Measurements from ENCODE around the gene ELAVL2. TPM values are rescaled to one million over a fixed set of nuclear protein-coding genes. Genes with fewer than 3 reads are reported as not detected.
A peak's percentile ranks its signal among the peaks of the same experiment; 100 is the strongest.

ELAVL2 gene
- total RNA-seq: 0.51 and 1.1 TPM in 2 replicates
- long read RNA-seq: 0 reads

DNA sequence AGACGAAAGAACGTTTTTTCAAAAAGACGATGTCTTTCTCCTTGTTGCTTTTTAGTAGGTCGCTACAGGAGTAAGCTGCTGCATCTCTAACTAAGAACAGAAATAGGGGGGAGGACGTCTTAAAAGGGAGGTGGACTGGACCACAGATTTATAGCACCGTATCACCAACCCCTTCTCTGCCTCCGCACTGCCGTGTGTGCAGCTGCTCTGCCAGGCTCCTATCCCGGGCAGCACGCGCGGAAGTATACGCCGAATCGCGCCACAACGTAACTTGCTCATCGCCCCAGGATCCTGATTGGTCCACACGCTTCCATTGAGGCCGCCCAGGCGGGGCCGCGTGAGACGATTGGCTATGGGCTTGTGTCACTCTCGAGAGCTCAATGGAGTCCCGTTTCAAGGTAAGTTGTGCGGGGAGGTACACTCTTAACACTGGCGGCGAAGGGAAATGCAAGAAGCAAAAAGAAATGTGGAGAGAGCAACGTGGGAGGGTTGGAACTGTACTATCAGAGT is at the start of gene ELAVL2:
Gene ELAVL2, minus strand, starts transcription at position 121 of the 510 bp plus-strand sequence. CDS start 64,006 bp downstream, outside the sequence.
- H3K4me3 Mint-ChIP-seq (ENCODE audit: unreplicated experiment): no peak within 1 kb of the TSS
- no peak within 1 kb of the TSS for H3K27ac Mint-ChIP-seq (ENCODE audit: unreplicated experiment)
- peaks cover 9% of the 10 kb centered on the region for H3K4me1 Mint-ChIP-seq (ENCODE audit: unreplicated experiment)
- peaks cover 26% of the 10 kb centered on the region for H3K27me3 Mint-ChIP-seq (ENCODE audit: unreplicated experiment)
- no peaks in the 10 kb centered on the region for H3K36me3 Mint-ChIP-seq (ENCODE audit: unreplicated experiment)
- no peaks in the 10 kb centered on the region for H3K9me3 Mint-ChIP-seq (ENCODE audit: unreplicated experiment)
- peak; percentile 92 for DNase-seq (ENCODE audit: extremely low spot score, unreplicated experiment)
- TF ChIP-seq CTCF (IDR thresholded peaks at IDR 0.05): no peak

- Mint-ChIP-seq H3K4me1 (ENCODE audit: unreplicated experiment) (no peaks in the 10 kb centered on the region), H3K4me3 (ENCODE audit: unreplicated experiment) (no peak overlapping the region), H3K27me3 (ENCODE audit: unreplicated experiment) (peaks cover 1% of the 10 kb centered on the region), H3K9me3 (ENCODE audit: unreplicated experiment) (no peaks in the 10 kb centered on the region), H3K27ac (ENCODE audit: unreplicated experiment) (no peak overlapping the region), H3K36me3 (ENCODE audit: unreplicated experiment) (no peaks in the 10 kb centered on the region)
- no peak for TF ChIP-seq CTCF (IDR thresholded peaks at IDR 0.05)
- no peak for DNase-seq (ENCODE audit: extremely low spot score, unreplicated experiment)
These were observed 32.2 kb upstream of the ELAVL2 start for GRCh38 chr9:23858234-23858633.

GRCh38 chr9:23855873-23856604 is 30.0 kb upstream of the ELAVL2 start:
- H3K4me3 Mint-ChIP-seq (ENCODE audit: unreplicated experiment): no peak overlapping the region
- no peak for TF ChIP-seq CTCF (IDR thresholded peaks at IDR 0.05)
- no peak overlapping the region for H3K27ac Mint-ChIP-seq (ENCODE audit: unreplicated experiment)
- no peaks in the 10 kb centered on the region for H3K36me3 Mint-ChIP-seq (ENCODE audit: unreplicated experiment)
- H3K4me1 Mint-ChIP-seq (ENCODE audit: unreplicated experiment): peaks cover 6% of the 10 kb centered on the region
- H3K9me3 Mint-ChIP-seq (ENCODE audit: unreplicated experiment): no peaks in the 10 kb centered on the region
- DNase-seq (ENCODE audit: extremely low spot score, unreplicated experiment): no peak
- H3K27me3 Mint-ChIP-seq (ENCODE audit: unreplicated experiment): peaks cover 8% of the 10 kb centered on the region

GRCh38 chr9:23850690-23851629 is 24.9 kb upstream of the ELAVL2 start:
- DNase-seq (ENCODE audit: extremely low spot score, unreplicated experiment): no peak
- no peak for TF ChIP-seq CTCF (IDR thresholded peaks at IDR 0.05)
- Mint-ChIP-seq H3K4me1 (ENCODE audit: unreplicated experiment) (peaks cover 17% of the 10 kb centered on the region), H3K27me3 (ENCODE audit: unreplicated experiment) (peaks cover 34% of the 10 kb centered on the region), H3K36me3 (ENCODE audit: unreplicated experiment) (no peaks in the 10 kb centered on the region), H3K9me3 (ENCODE audit: unreplicated experiment) (no peaks in the 10 kb centered on the region), H3K27ac (ENCODE audit: unreplicated experiment) (no peak overlapping the region), H3K4me3 (ENCODE audit: unreplicated experiment) (peak overlapping the region; percentile 74)

Measured in osteocyte (in vitro differentiated cells).